Right atrium auricular region (tissue), 2 donors: ENCODE measurements around the gene SYNM. TPM values are rescaled to one million over a fixed set of nuclear protein-coding genes. Genes with fewer than 3 reads are reported as not detected.
A peak's percentile ranks its signal among the peaks of the same experiment; 100 is the strongest.

ENCODE experiments used
- DNase-seq: peaks from one replicate; pipeline ENCODE4 v3.0.0-alpha.2; 2019; ENCODE audit warnings: low spot score
- H3K27ac ChIP-seq, 2 donors: fragments of 200-600 bp; sonication (generic); 1 replicate in 1 of 2; 2 replicates in 1 of 2; pipeline ENCODE4 v1.5.1; 2016 to 2019
- H3K27me3 ChIP-seq, 2 donors: fragments of 200-600 bp; sonication (generic); one replicate each; pipeline versions ENCODE4 v1.5.1 to v1.6.0; 2017 to 2019
- H3K36me3 ChIP-seq: fragments of 200-600 bp; sonication (generic); one replicate; pipeline ENCODE4 v1.5.1; 2016
- H3K4me1 ChIP-seq, 2 donors: fragments of 200-600 bp; sonication (generic); one replicate each; pipeline versions ENCODE4 v1.5.1 to v1.6.0; 2017 to 2019
- H3K4me3 ChIP-seq, 2 donors: fragments of 200-600 bp; sonication (generic); 1 replicate in 1 of 2; 2 replicates in 1 of 2; pipeline ENCODE4 v1.5.1; 2017 to 2019; ENCODE audit warnings: mild to moderate bottlenecking in 1 of 2, moderate library complexity in 1 of 2
- H3K9me3 ChIP-seq, 2 donors: fragments of 200-600 bp; sonication (generic); one replicate each; pipeline ENCODE4 v1.5.1; 2019
- total RNA-seq, 2 donors: library from RNA; depleted of rRNA; stranded (reverse); fragments of >200 nt; gene quantifications; one replicate each; pipeline ENCODE4 v1.1.0, GENCODE V29; 2016
- TF ChIP-seq, protein P1 (sequence below), 2 donors: fragments of 200-600 bp; sonication (generic); IDR thresholded peaks; one replicate each; pipeline ENCODE4 v1.5.1; 2019; ENCODE audit warnings: antibody characterized with exemption in 2 of 2

SYNM gene
- total RNA-seq, 2 donors from 2014 or later: 211 to 258 TPM

DNA sequence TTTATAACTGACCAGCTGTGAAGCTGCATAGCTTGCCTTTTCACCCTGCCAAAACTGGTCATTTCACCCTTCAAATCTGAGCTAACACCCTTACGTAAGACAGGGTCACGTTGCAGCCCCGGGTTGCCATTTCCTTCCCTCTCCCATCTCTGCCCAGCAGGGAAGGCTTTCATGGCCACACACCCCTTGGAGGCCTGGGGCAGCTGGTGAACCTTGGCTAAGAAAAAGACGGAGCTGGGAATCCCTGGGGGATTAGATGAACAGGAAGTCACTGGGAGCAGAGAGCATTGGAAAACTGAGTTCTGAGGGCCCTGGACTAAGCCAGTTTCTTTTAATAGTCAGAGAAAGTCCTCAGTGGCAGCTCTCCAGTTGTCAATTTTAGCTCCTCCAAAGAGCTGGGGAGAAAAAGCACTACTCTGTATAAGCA lies 76.7 kb downstream of the SYNM start:
- Histone ChIP-seq H3K4me1 (peaks cover 0 to 45% of the 10 kb centered on the region in 2 donors), H3K27ac (peak overlapping the region; percentile 81 to 88), H3K36me3 (no peaks in the 10 kb centered on the region), H3K27me3 (no peaks in the 10 kb centered on the region), H3K4me3 (no peak overlapping the region), H3K9me3 (no peaks in the 10 kb centered on the region)
- TF ChIP-seq, protein P1, sequence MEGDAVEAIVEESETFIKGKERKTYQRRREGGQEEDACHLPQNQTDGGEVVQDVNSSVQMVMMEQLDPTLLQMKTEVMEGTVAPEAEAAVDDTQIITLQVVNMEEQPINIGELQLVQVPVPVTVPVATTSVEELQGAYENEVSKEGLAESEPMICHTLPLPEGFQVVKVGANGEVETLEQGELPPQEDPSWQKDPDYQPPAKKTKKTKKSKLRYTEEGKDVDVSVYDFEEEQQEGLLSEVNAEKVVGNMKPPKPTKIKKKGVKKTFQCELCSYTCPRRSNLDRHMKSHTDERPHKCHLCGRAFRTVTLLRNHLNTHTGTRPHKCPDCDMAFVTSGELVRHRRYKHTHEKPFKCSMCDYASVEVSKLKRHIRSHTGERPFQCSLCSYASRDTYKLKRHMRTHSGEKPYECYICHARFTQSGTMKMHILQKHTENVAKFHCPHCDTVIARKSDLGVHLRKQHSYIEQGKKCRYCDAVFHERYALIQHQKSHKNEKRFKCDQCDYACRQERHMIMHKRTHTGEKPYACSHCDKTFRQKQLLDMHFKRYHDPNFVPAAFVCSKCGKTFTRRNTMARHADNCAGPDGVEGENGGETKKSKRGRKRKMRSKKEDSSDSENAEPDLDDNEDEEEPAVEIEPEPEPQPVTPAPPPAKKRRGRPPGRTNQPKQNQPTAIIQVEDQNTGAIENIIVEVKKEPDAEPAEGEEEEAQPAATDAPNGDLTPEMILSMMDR (IDR thresholded peaks at IDR 0.05): no peak
- no peak for DNase-seq

DNA sequence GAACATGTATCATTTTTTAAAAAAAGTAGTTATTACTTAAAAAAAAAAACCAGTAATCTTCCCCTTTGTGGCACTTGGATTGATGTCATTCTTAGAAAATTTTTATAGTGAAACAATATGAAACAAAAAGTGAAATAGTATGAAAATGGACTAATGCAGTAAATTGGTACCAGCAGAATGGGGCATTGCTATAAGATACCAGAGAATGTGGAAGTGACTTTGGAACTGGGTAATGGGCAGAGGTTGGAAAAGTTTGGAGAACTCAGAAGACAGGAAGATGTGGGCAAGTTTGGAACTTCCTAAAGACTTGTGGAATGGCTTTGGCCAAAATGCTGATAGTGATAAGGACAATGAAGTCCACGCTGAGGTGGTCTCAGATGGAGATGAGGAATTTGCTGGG lies 77.9 kb downstream of the SYNM start:
- DNase-seq: no peak
- Histone ChIP-seq H3K9me3 (no peaks in the 10 kb centered on the region), H3K27ac (peak overlapping the region; percentile 81 to 88), H3K4me3 (no peak overlapping the region), H3K27me3 (no peaks in the 10 kb centered on the region), H3K36me3 (no peaks in the 10 kb centered on the region), H3K4me1 (peaks cover 0 to 32% of the 10 kb centered on the region in 2 donors)
- TF ChIP-seq, protein P1 (IDR thresholded peaks at IDR 0.05): no peak

Other genes with a start within 250 kb of the SYNM start
- 1 to 10 TPM in 1 of 2 donors, under 1 TPM in 1; 0.74 to 1.3 TPM for gene PGPEP1L, start 97.3 kb upstream of the SYNM start, total RNA-seq
- gene TTC23, start 144.5 kb downstream of the SYNM start, total RNA-seq: 10 to 100 TPM; 13.6 to 14.6 TPM
- gene LRRC28, start 146.4 kb downstream of the SYNM start, total RNA-seq: 10 to 100 TPM; 29.8 to 34.5 TPM